HG02943 (cell line): ENCODE data around the gene NDUFAF2.
"Not testable (repeated sequence)": the region's sequence is repeated elsewhere in the genome, so short reads cannot be mapped to it uniquely, and the experiment has no call there.

Experiments used
- ATAC-seq: cut with Tn5 transposase; IDR thresholded peaks from one replicate; pipeline ENCODE4 v1.9.1; 2021; ENCODE audit warnings: mild to moderate bottlenecking, low read depth, moderate library complexity; ENCODE audit not compliant: unreplicated experiment

NDUFAF2 gene

GRCh38 chr5:60944904-60945812 lies at the start of gene NDUFAF2, which contains the start of gene ERCC8:
NDUFAF2 (plus strand) TSS chr5:60945205; CDS start chr5:60945256, 51 bp downstream.
ERCC8 (minus strand) TSS chr5:60945070; CDS start chr5:60945008, 62 bp downstream.
- ATAC-seq: peak; percentile 100

GRCh38 chr5:60896991-60897390 lies 48.0 kb upstream of the NDUFAF2 start:
- no peak for ATAC-seq

- ATAC-seq: no peak
These were observed 41.6 kb upstream of the NDUFAF2 start for GRCh38 chr5:60903356-60903755.

GRCh38 chr5:60916646-60917045 lies 28.4 kb upstream of the NDUFAF2 start:
- no peak for ATAC-seq

- ATAC-seq: no peak
These were observed 26.5 kb upstream of the NDUFAF2 start for GRCh38 chr5:60918466-60918865.

- ATAC-seq: no peak
These were observed 17.6 kb upstream of the NDUFAF2 start for GRCh38 chr5:60927450-60927849.

- no peak for ATAC-seq
These were observed 16.0 kb upstream of the NDUFAF2 start for GRCh38 chr5:60929024-60929423.

- ATAC-seq: no peak
These were observed 1.4 kb upstream of the NDUFAF2 start for GRCh38 chr5:60943624-60944023.

- ATAC-seq: peak; percentile 26
These were observed 795 bp downstream of the NDUFAF2 start for GRCh38 chr5:60945813-60946187.

- ATAC-seq: no peak
These were observed 3.7 kb downstream of the NDUFAF2 start for GRCh38 chr5:60948738-60949137.

- no peak for ATAC-seq
These were observed 10.2 kb downstream of the NDUFAF2 start for GRCh38 chr5:60955239-60955638.

- no peak for ATAC-seq
These were observed 13.1 kb downstream of the NDUFAF2 start for GRCh38 chr5:60958088-60958487.

- ATAC-seq: no peak
These were observed 13.7 kb downstream of the NDUFAF2 start for GRCh38 chr5:60958712-60959111.

- no peak for ATAC-seq
These were observed 14.2 kb downstream of the NDUFAF2 start for GRCh38 chr5:60959156-60959555.

- no peak for ATAC-seq
These were observed 15.6 kb downstream of the NDUFAF2 start for GRCh38 chr5:60960591-60960990.

GRCh38 chr5:60961685-60962084 lies 16.7 kb downstream of the NDUFAF2 start:
- ATAC-seq: no peak

- ATAC-seq: no peak
These were observed 27.2 kb downstream of the NDUFAF2 start for GRCh38 chr5:60972231-60972630.

- no peak for ATAC-seq
These were observed 33.1 kb downstream of the NDUFAF2 start for GRCh38 chr5:60977956-60978737.

- ATAC-seq: no peak
These were observed 34.0 kb downstream of the NDUFAF2 start for GRCh38 chr5:60978968-60979367.

GRCh38 chr5:60980511-60980910 lies 35.5 kb downstream of the NDUFAF2 start:
- ATAC-seq: no peak

GRCh38 chr5:60982127-60982526 lies 37.1 kb downstream of the NDUFAF2 start:
- ATAC-seq: not testable (repeated sequence)
